ENCODE data around the gene COL4A6.

The COL4A6 gene

GRCh38 chrX:108268434-108269080 lies 169.7 kb downstream of the COL4A6 start:
- no peak for DNase-seq

GRCh38 chrX:108267557-108267956 lies 170.7 kb downstream of the COL4A6 start:
- DNase-seq, result no peak

GRCh38 chrX:108264376-108264775 lies 173.8 kb downstream of the COL4A6 start:
- DNase-seq, result no peak

GRCh38 chrX:108261549-108262203 lies 176.5 kb downstream of the COL4A6 start:
- no peak for DNase-seq

- DNase-seq, result no peak
Measured at GRCh38 chrX:108257556-108257955, 180.7 kb downstream of the COL4A6 start.

- no peak for DNase-seq
Measured at GRCh38 chrX:108254636-108255035, 183.6 kb downstream of the COL4A6 start.

GRCh38 chrX:108250654-108251579 lies 187.3 kb downstream of the COL4A6 start:
- no peak for DNase-seq

GRCh38 chrX:108246304-108246954 lies 191.8 kb downstream of the COL4A6 start:
- DNase-seq, result no peak

- no peak for DNase-seq
Measured at GRCh38 chrX:108245462-108245861, 192.8 kb downstream of the COL4A6 start.

- DNase-seq, result no peak
Measured at GRCh38 chrX:108235986-108236385, 202.2 kb downstream of the COL4A6 start.

GRCh38 chrX:108230574-108230973 lies 207.6 kb downstream of the COL4A6 start:
- no peak for DNase-seq

GRCh38 chrX:108224727-108225621 lies 213.2 kb downstream of the COL4A6 start:
- no peak for DNase-seq

- DNase-seq, result no peak
Measured at GRCh38 chrX:108224218-108224617, 214.0 kb downstream of the COL4A6 start.

GRCh38 chrX:108223585-108223984 lies 214.6 kb downstream of the COL4A6 start:
- no peak for DNase-seq

GRCh38 chrX:108221301-108221864 lies 216.8 kb downstream of the COL4A6 start:
- no peak for DNase-seq

- no peak for DNase-seq
Measured at GRCh38 chrX:108219949-108220601, 218.1 kb downstream of the COL4A6 start.

- no peak for DNase-seq
Measured at GRCh38 chrX:108217876-108218275, 220.3 kb downstream of the COL4A6 start.

- DNase-seq, result no peak
Measured at GRCh38 chrX:108216919-108217571, 221.2 kb downstream of the COL4A6 start.

- DNase-seq, result no peak
Measured at GRCh38 chrX:108216405-108216804, 221.8 kb downstream of the COL4A6 start.

- DNase-seq, result no peak
Measured at GRCh38 chrX:108211301-108211700, 226.9 kb downstream of the COL4A6 start.
